SU-DHL-6 (cell line): ENCODE measurements around the gene SLC7A10.

Source experiments
- H2AFZ ChIP-seq: fragments of 200-600 bp; sonication (generic); 2 replicates; pipeline ENCODE4 v1.6.1; 2014; ENCODE audit warnings: low read depth, mild to moderate bottlenecking, moderate library complexity, mixed read lengths, antibody characterized with exemption, low read length; ENCODE audit not compliant: severe bottlenecking
- H3F3A ChIP-seq: fragments of 200-600 bp; shearing (Covaris generic); 2 replicates; pipeline ENCODE4 v1.6.0; 2016; ENCODE audit warnings: antibody characterized with exemption, mild to moderate bottlenecking; ENCODE audit not compliant: insufficient read depth
- H3K27ac ChIP-seq: fragments of 200-600 bp; sonication (generic); 2 replicates; pipeline ENCODE4 v1.5.1; 2016; ENCODE audit warnings: low read depth, mild to moderate bottlenecking, low read length, moderate library complexity, mixed read lengths
- H3K27me3 ChIP-seq: fragments of 200-600 bp; sonication (generic), shearing (Covaris generic); 2 replicates; pipeline ENCODE4 v1.6.0; 2014; ENCODE audit warnings: mild to moderate bottlenecking, low read length
- H3K36me3 ChIP-seq: fragments of 200-600 bp; sonication (generic); 2 replicates; pipeline ENCODE4 v1.6.1; 2014; ENCODE audit warnings: mild to moderate bottlenecking, low read length, mixed read lengths
- H3K4me2 ChIP-seq: fragments of 300-600, 200-600 bp; shearing (Covaris generic), sonication (generic); 2 replicates; pipeline ENCODE4 v1.6.0; 2014; ENCODE audit warnings: low read length, low read depth, mild to moderate bottlenecking; ENCODE audit not compliant: poor library complexity, severe bottlenecking
- H3K4me3 ChIP-seq: fragments of 200-600 bp; sonication (generic); 2 replicates; pipeline ENCODE4 v1.5.1; 2014; ENCODE audit warnings: antibody characterized with exemption, low read length, mild to moderate bottlenecking, mixed read lengths; ENCODE audit not compliant: insufficient read depth, poor library complexity, severe bottlenecking
- H3K79me2 ChIP-seq: fragments of 200-600 bp; sonication (generic); 2 replicates; pipeline ENCODE4 v1.6.1; 2014; ENCODE audit warnings: mild to moderate bottlenecking, low read length, moderate library complexity; ENCODE audit not compliant: insufficient read depth
- H3K9ac ChIP-seq: fragments of 200-600 bp; sonication (generic); 2 replicates; pipeline ENCODE4 v1.7.0; 2014; ENCODE audit warnings: mild to moderate bottlenecking, low read length
- H3K9me2 ChIP-seq: fragments of 200-600 bp; sonication (generic); replicated peaks from 2 replicates; pipeline ENCODE4 v1.6.1; 2014; ENCODE audit warnings: low read length; ENCODE audit not compliant: insufficient read depth
- H3K9me3 ChIP-seq: fragments of 200-600 bp; sonication (generic); 2 replicates; pipeline ENCODE4 v1.6.1; 2014; ENCODE audit warnings: low read length, mixed read lengths; ENCODE audit not compliant: insufficient read depth
- H4K20me1 ChIP-seq: fragments of 200-600 bp; sonication (generic); 2 replicates; pipeline ENCODE4 v1.6.1; 2014; ENCODE audit warnings: low read depth, mild to moderate bottlenecking, antibody characterized with exemption, low read length, moderate library complexity, mixed read lengths
- EZH2phosphoT487 ChIP-seq: fragments of 200-600 bp; sonication (generic), shearing (Covaris generic); conservative IDR thresholded peaks from 2 replicates; pipeline ENCODE4 v1.6.1; 2018; ENCODE audit warnings: mild to moderate bottlenecking, antibody characterized with exemption, low read length, moderate library complexity, mixed read lengths
- TF ChIP-seq, protein P1 (sequence below): fragments of 200-600 bp; sonication (generic); IDR thresholded peaks from one replicate; pipeline ENCODE4 v1.5.1; 2017; ENCODE audit warnings: antibody characterized with exemption, mild to moderate bottlenecking, low read length, moderate library complexity; ENCODE audit not compliant: insufficient read depth, poor library complexity, severe bottlenecking

SLC7A10 gene

DNA sequence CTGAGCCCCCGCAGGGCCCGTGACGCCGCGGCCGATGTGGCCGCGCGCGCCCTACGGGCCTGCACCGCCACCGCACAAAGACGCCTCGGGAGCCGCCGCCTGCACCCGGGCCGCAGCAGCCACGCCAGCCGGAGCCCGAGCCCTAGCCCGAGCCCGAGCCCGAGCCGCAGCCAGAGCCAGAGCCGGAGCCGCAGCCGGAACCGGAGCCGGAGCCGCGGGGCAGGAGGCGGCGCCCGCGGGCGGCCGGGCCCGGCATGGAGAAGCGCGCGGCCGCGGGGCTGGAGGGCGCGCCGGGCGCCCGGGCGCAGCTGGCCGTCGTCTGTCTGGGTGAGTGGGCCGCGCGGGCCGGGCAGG lies 31.1 kb downstream of the SLC7A10 start:
- Histone ChIP-seq H3K4me2 (no peak overlapping the region), H3K9me2 (no peaks in the 10 kb centered on the region), H4K20me1 (no peaks in the 10 kb centered on the region), H3K9ac (no peak overlapping the region), H2AFZ (no peak overlapping the region), H3K9me3 (no peaks in the 10 kb centered on the region), H3K79me2 (no peaks in the 10 kb centered on the region), H3F3A (no peaks in the 10 kb centered on the region), H3K4me3 (no peak overlapping the region), H3K27me3 (no peaks in the 10 kb centered on the region), H3K36me3 (no peaks in the 10 kb centered on the region), H3K27ac (no peak overlapping the region)
- TF ChIP-seq, protein P1, sequence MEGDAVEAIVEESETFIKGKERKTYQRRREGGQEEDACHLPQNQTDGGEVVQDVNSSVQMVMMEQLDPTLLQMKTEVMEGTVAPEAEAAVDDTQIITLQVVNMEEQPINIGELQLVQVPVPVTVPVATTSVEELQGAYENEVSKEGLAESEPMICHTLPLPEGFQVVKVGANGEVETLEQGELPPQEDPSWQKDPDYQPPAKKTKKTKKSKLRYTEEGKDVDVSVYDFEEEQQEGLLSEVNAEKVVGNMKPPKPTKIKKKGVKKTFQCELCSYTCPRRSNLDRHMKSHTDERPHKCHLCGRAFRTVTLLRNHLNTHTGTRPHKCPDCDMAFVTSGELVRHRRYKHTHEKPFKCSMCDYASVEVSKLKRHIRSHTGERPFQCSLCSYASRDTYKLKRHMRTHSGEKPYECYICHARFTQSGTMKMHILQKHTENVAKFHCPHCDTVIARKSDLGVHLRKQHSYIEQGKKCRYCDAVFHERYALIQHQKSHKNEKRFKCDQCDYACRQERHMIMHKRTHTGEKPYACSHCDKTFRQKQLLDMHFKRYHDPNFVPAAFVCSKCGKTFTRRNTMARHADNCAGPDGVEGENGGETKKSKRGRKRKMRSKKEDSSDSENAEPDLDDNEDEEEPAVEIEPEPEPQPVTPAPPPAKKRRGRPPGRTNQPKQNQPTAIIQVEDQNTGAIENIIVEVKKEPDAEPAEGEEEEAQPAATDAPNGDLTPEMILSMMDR, result no peak
- TF ChIP-seq EZH2phosphoT487, result no peak

DNA sequence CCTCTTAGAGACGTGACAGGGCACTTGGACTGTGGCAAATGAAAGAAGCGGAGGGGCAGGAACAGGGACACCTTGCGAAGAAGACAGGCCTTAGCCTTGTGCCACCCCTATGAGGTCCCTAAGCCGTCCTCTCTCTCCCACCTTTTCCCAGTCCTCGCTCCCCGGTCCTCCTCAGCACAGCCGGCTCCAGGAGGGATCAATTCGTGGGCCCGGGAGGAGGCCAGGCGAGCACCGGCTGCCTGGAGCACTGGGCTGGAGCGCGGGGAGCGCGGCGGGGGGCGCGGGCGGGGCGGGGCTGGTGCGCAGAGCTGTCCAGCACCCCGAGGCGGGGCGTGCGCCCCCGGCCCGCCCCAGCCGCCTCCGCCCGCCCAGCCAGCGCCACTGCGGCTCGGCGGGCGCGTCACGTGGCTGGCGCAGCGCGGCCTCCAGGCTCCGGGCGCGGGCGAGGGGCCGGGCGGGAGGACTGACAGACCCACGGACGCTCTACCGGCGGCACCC lies 31.7 kb downstream of the SLC7A10 start, which contains the start of gene LRP3:
Gene LRP3 (plus strand): TSS at position 466 of the 498 bp plus-strand sequence. CDS start 456 bp downstream, outside the sequence.
- H3K9me2 ChIP-seq, result no peaks in the 10 kb centered on the region
- H2AFZ ChIP-seq, result no peak within 1 kb of the TSS
- TF ChIP-seq, protein P1, result no peak
- TF ChIP-seq EZH2phosphoT487, result no peak
- no peak within 1 kb of the TSS for H3K27ac ChIP-seq
- H3K79me2 ChIP-seq, result no peaks in the 10 kb centered on the region
- no peaks in the 10 kb centered on the region for H3K36me3 ChIP-seq
- H4K20me1 ChIP-seq, result no peaks in the 10 kb centered on the region
- no peaks in the 10 kb centered on the region for H3K9me3 ChIP-seq
- no peaks in the 10 kb centered on the region for H3K27me3 ChIP-seq
- no peak within 1 kb of the TSS for H3K9ac ChIP-seq
- no peaks in the 10 kb centered on the region for H3F3A ChIP-seq
- H3K4me3 ChIP-seq, result no peak within 1 kb of the TSS
- no peak within 1 kb of the TSS for H3K4me2 ChIP-seq

DNA sequence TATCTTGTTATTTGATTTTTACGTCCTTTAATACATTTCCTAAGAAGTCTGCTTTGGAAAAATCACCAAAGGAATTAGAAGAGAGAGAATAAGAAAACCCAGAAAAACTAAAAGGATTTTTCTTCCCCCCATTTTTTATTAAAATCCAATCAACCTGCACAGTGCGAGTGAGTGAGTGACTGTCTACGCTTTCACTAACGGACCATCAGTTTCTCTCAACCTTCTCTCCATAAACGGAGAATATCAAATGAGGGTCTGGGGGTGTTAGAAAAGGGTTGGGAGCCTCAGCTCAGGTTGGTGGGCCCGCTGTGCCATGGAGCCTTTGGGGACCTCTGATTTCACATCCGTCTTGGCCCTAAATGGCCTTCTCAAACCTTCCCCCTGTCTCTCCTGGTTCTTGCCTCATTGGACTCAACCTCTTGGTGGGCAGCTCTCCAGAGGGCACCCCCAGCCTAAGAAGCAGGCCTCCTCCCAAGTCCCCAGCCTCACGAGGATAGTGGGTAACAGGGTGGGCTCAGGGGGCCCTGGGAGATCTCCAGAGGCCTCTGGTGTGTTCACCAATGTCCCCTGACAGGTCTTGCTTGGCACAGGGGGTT lies 32.3 kb downstream of the SLC7A10 start:
- Histone ChIP-seq H3K9me3 (no peaks in the 10 kb centered on the region), H3K79me2 (no peaks in the 10 kb centered on the region), H3K4me2 (no peak overlapping the region), H3K4me3 (no peak overlapping the region), H4K20me1 (no peaks in the 10 kb centered on the region), H3F3A (no peaks in the 10 kb centered on the region), H3K9me2 (no peaks in the 10 kb centered on the region), H3K9ac (no peak overlapping the region), H3K36me3 (no peaks in the 10 kb centered on the region), H3K27ac (no peak overlapping the region), H2AFZ (no peak overlapping the region), H3K27me3 (no peaks in the 10 kb centered on the region)
- TF ChIP-seq, protein P1, result no peak
- TF ChIP-seq EZH2phosphoT487, result no peak
